ENCODE results near the gene SYTL2.

- TF ChIP-seq POLR2A (IDR thresholded peaks at IDR 0.05): no peak
- TF ChIP-seq, protein P1, sequence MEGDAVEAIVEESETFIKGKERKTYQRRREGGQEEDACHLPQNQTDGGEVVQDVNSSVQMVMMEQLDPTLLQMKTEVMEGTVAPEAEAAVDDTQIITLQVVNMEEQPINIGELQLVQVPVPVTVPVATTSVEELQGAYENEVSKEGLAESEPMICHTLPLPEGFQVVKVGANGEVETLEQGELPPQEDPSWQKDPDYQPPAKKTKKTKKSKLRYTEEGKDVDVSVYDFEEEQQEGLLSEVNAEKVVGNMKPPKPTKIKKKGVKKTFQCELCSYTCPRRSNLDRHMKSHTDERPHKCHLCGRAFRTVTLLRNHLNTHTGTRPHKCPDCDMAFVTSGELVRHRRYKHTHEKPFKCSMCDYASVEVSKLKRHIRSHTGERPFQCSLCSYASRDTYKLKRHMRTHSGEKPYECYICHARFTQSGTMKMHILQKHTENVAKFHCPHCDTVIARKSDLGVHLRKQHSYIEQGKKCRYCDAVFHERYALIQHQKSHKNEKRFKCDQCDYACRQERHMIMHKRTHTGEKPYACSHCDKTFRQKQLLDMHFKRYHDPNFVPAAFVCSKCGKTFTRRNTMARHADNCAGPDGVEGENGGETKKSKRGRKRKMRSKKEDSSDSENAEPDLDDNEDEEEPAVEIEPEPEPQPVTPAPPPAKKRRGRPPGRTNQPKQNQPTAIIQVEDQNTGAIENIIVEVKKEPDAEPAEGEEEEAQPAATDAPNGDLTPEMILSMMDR (IDR thresholded peaks at IDR 0.05): no peak
Observed at GRCh38 chr11:85750646-85751045, 60.3 kb downstream of the SYTL2 start.

All from stomach (tissue), 4 donors.